ENCODE results near the gene NTM.

DNA sequence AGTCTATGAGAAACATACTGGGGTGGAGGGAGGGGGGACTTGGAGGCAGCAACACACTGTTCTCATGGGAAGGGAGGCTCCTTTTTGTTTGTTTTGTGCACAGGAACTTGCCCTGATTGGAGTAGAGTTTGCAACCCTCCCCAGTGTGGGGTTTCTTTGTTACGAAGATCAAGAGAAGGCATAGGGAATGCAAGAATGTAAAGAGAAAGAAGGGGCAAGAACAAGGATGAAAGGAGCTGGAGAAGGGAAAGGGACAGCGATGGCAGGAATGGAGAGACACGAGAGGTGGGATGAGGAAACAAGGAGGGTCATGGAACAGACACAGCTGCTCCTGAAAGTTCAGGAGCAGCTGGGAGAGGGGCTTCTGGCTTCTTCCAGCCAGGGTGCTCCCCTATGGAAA lies 611.7 kb downstream of the NTM start:
- TF ChIP-seq, protein P1, sequence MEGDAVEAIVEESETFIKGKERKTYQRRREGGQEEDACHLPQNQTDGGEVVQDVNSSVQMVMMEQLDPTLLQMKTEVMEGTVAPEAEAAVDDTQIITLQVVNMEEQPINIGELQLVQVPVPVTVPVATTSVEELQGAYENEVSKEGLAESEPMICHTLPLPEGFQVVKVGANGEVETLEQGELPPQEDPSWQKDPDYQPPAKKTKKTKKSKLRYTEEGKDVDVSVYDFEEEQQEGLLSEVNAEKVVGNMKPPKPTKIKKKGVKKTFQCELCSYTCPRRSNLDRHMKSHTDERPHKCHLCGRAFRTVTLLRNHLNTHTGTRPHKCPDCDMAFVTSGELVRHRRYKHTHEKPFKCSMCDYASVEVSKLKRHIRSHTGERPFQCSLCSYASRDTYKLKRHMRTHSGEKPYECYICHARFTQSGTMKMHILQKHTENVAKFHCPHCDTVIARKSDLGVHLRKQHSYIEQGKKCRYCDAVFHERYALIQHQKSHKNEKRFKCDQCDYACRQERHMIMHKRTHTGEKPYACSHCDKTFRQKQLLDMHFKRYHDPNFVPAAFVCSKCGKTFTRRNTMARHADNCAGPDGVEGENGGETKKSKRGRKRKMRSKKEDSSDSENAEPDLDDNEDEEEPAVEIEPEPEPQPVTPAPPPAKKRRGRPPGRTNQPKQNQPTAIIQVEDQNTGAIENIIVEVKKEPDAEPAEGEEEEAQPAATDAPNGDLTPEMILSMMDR (IDR thresholded peaks at IDR 0.05): no peak
- no peak for TF ChIP-seq ZFX (IDR thresholded peaks at IDR 0.05; ENCODE audit: borderline replicate concordance)
